GM06990 (cell line): Measurements from ENCODE around the gene ARHGAP44.

Source experiments
- DNase-seq: peaks from one replicate; pipeline ENCODE4 v3.0.0-alpha.2; 2011; ENCODE audit not compliant: insufficient read length; ENCODE audit errors: extremely low read depth
- H3K27me3 ChIP-seq: replicated peaks from 2 replicates; pipeline ENCODE4 v1.6.0; 2011; ENCODE audit warnings: low read length; ENCODE audit not compliant: control insufficient read depth, insufficient read depth
- H3K36me3 ChIP-seq: 2 replicates; pipeline ENCODE4 v1.5.1; 2011; ENCODE audit warnings: low read length; ENCODE audit not compliant: control insufficient read depth, insufficient read depth
- H3K4me3 ChIP-seq: replicated peaks from 2 replicates; pipeline ENCODE4 v1.5.1; 2011; ENCODE audit warnings: low read depth, mild to moderate bottlenecking, control low read depth, low read length
- TF ChIP-seq, protein P1 (sequence below): IDR thresholded peaks from 2 replicates; pipeline ENCODE4 v1.5.1; 2011; ENCODE audit warnings: low read length, control low read depth, mild to moderate bottlenecking, inconsistent platforms; ENCODE audit not compliant: insufficient read depth, poor library complexity, severe bottlenecking

The ARHGAP44 gene

DNA sequence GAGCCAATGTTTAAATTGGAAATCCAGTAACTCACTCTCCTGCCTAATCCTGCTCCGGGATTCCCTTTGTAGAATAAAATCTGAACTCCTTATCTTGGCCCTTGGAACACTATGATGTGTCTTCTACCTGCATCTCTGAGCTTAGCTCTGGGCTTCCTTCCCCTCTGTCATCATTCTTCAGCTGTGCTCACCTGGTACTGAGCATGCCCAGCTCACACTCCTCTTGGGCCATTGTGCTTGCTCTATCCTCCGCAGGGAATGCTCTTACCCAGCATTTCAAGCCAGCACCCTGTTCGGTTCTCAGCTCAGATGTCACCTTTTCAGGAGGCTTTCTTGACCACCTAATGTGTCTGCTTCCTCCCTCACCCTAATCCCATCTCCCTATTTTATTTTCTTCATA is 112.7 kb downstream of the ARHGAP44 start:
- TF ChIP-seq, protein P1, sequence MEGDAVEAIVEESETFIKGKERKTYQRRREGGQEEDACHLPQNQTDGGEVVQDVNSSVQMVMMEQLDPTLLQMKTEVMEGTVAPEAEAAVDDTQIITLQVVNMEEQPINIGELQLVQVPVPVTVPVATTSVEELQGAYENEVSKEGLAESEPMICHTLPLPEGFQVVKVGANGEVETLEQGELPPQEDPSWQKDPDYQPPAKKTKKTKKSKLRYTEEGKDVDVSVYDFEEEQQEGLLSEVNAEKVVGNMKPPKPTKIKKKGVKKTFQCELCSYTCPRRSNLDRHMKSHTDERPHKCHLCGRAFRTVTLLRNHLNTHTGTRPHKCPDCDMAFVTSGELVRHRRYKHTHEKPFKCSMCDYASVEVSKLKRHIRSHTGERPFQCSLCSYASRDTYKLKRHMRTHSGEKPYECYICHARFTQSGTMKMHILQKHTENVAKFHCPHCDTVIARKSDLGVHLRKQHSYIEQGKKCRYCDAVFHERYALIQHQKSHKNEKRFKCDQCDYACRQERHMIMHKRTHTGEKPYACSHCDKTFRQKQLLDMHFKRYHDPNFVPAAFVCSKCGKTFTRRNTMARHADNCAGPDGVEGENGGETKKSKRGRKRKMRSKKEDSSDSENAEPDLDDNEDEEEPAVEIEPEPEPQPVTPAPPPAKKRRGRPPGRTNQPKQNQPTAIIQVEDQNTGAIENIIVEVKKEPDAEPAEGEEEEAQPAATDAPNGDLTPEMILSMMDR: no peak
- Histone ChIP-seq H3K36me3 (no peaks in the 10 kb centered on the region; the same call in 1 of the 2 replicates), H3K4me3 (no peak overlapping the region), H3K27me3 (no peaks in the 10 kb centered on the region)
- DNase-seq: no peak

DNA sequence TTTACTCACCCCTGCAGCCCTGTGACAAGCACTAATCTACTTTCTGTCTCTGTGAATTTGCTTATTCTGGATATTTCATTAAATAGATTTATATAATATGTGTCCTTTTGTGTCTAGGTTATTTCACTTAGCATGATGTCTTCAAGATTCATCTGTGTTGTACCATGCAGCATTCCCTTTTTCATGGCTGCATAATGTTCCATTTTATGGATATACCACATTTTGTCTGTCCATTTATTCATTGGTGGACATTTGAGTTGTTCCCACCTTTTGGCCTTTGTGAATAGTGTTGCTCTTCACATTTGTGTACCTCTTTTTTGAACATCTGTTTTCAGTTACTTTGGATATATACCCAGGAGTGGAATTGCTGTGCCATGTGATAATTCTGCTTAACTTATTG is 118.2 kb downstream of the ARHGAP44 start:
- DNase-seq: no peak
- TF ChIP-seq, protein P1: no peak
- no peaks in the 10 kb centered on the region for H3K27me3 ChIP-seq
- no peak overlapping the region for H3K4me3 ChIP-seq
- H3K36me3 ChIP-seq: no peaks in the 10 kb centered on the region; the same call in 1 of the 2 replicates

DNA sequence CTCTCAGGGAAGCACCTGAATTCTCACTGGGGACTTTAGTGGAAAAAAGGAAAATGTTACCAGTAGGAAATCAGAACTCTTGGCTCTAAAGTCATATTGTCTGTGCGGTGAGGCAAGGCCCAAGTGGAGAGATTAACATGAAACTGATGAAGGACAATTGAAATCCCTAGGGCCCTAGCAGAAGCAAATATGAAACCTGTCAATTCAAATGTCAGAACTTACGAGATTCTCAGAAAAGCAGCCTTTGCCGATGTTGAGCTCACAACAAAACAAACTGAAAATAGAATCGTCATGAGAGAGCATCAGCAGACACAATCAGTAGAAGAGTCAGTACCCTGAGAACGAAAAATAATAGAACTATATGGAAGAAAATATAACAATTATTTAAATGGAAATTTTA is 119.7 kb downstream of the ARHGAP44 start:
- TF ChIP-seq, protein P1: no peak
- Histone ChIP-seq H3K27me3 (no peaks in the 10 kb centered on the region), H3K4me3 (no peak overlapping the region), H3K36me3 (no peaks in the 10 kb centered on the region; the same call in 1 of the 2 replicates)
- DNase-seq: peak; percentile 49

DNA sequence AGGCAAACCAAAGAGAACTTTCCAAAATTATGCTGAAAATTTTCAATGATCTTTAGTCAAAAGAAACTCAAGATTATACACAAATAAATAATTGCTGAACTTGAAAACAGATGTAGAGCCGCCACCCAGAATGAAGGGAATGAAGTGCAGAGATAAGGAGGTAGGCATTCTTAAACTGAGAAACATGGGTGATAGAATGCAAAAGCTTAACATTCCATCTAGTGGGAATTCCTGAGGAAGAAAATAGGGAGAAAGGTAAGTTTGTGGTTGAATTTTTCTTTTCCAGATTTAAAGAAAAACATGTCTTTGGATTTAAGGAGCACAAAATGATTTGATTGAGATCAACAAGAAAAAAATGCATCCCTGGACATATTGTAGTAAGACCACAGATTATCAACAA is 120.2 kb downstream of the ARHGAP44 start:
- Histone ChIP-seq H3K27me3 (no peaks in the 10 kb centered on the region), H3K36me3 (no peaks in the 10 kb centered on the region; the same call in 1 of the 2 replicates), H3K4me3 (no peak overlapping the region)
- DNase-seq: no peak
- TF ChIP-seq, protein P1: no peak

- DNase-seq: no peak
- TF ChIP-seq, protein P1: no peak
- Histone ChIP-seq H3K36me3 (no peaks in the 10 kb centered on the region), H3K27me3 (no peaks in the 10 kb centered on the region), H3K4me3 (no peak overlapping the region)
These were observed 121.9 kb downstream of the ARHGAP44 start for GRCh38 chr17:12911239-12911638.

GRCh38 chr17:12917399-12917798 is 128.1 kb downstream of the ARHGAP44 start:
- Histone ChIP-seq H3K27me3 (no peaks in the 10 kb centered on the region), H3K36me3 (peaks cover 2% of the 10 kb centered on the region), H3K4me3 (no peak overlapping the region)
- no peak for DNase-seq
- TF ChIP-seq, protein P1: no peak
